Stimulated activated naive CD8-positive, alpha-beta T cell treated with anti-CD3 and anti-CD28 coated beads, Interleukin-15, amount 100 ng/mL, for 72 hours (primary cell): ENCODE measurements around the gene PRIMPOL.
"Not testable (repeated sequence)": the region's sequence is repeated elsewhere in the genome, so short reads cannot be mapped to it uniquely, and the experiment has no call there.

Experiments used
- ATAC-seq: fragments of 150-1000 bp; cut with Tn5 transposase; 2 replicates; pipeline ENCODE4 v1.10.0; 2021; ENCODE audit warnings: mild to moderate bottlenecking, moderate library complexity
- DNase-seq, 2 donors: peaks; one replicate each; pipeline ENCODE4 v3.0.0; 2021 to 2022
- H3K27ac Mint-ChIP-seq, 2 donors: one replicate each; pipeline ENCODE4 v1.8.0; 2022; ENCODE audit warnings: mild to moderate bottlenecking in 2 of 2, mixed read lengths in 2 of 2, moderate library complexity in 2 of 2
- H3K27me3 Mint-ChIP-seq: one replicate; pipeline ENCODE4 v1.8.0; 2022; ENCODE audit warnings: mixed read lengths
- H3K4me1 Mint-ChIP-seq: one replicate; pipeline ENCODE4 v1.8.0; 2022; ENCODE audit warnings: mild to moderate bottlenecking, mixed read lengths
- H3K4me3 Mint-ChIP-seq, 2 donors: one replicate each; pipeline ENCODE4 v1.8.0; 2022; ENCODE audit warnings: mild to moderate bottlenecking in 2 of 2, mixed read lengths in 2 of 2, moderate library complexity in 1 of 2
- H3K9me3 Mint-ChIP-seq, 2 donors: one replicate each; pipeline ENCODE4 v1.8.0; 2022; ENCODE audit warnings: mixed read lengths in 2 of 2

The PRIMPOL gene, protein sequence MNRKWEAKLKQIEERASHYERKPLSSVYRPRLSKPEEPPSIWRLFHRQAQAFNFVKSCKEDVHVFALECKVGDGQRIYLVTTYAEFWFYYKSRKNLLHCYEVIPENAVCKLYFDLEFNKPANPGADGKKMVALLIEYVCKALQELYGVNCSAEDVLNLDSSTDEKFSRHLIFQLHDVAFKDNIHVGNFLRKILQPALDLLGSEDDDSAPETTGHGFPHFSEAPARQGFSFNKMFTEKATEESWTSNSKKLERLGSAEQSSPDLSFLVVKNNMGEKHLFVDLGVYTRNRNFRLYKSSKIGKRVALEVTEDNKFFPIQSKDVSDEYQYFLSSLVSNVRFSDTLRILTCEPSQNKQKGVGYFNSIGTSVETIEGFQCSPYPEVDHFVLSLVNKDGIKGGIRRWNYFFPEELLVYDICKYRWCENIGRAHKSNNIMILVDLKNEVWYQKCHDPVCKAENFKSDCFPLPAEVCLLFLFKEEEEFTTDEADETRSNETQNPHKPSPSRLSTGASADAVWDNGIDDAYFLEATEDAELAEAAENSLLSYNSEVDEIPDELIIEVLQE

DNA sequence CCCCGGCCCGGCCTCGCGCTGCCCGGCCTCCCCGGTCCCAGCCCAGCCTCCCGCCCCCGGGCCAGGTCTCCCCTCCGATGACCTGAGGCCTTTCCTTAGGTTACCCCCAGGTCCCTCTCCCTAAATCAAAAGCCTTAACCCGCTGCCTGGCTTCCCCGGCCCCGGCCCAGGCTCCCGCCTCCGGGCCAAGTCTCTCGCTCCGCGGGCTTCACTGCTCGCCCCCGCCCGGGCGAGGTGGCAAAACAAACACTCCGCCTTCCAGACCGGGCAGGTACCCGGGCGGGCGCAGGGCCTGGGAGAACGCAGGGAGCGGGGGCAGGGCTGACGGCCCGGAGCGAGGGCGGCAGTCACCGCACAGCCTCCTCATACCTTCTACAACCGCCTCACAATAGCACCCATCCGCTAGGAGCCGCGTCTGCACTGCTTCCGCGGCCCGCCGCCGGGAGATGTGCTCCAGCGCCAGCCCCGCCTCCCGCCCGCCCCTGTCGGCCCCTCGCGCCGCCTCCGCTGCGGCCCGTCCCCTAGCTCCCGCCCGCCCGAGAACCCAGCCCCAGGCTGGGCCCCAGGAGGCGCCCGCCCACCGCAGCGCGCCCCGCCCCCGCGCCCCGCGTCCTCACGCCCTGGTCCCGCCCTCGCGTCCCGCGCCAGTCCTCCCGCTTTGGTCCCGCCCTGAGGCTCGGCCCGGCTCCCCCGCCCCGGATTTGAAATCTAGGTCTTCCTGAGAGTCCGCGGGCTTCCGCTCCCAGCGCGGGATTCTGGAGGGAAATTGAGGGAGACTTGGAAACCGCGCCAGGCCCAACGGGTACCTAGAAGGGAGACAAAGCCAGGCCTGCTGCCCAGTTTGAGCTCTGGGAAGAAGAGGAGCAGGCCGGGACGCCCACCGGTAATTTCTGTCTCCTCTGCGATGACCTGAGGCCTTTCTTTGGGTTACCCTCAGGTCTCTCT, at the start of gene PRIMPOL, which contains the start of gene CASP3:
Gene PRIMPOL (plus strand): TSS at position 713 of the 945 bp plus-strand sequence. CDS start 7,403 bp downstream, outside the sequence.
Gene CASP3 (minus strand): TSS at position 422 of the 945 bp plus-strand sequence. CDS start 10,994 bp downstream, outside the sequence.
- peaks cover 58% of the 10 kb centered on the region for H3K4me1 Mint-ChIP-seq
- H3K27ac Mint-ChIP-seq, result peak within 1 kb of the TSS; percentile 91 to 98
- no peaks in the 10 kb centered on the region for H3K27me3 Mint-ChIP-seq
- ATAC-seq (peak; percentile 91), DNase-seq (peak; percentile 94)
- H3K4me3 Mint-ChIP-seq, result peak within 1 kb of the TSS; percentile 91 to 93
- no peaks in the 10 kb centered on the region for H3K9me3 Mint-ChIP-seq

DNA sequence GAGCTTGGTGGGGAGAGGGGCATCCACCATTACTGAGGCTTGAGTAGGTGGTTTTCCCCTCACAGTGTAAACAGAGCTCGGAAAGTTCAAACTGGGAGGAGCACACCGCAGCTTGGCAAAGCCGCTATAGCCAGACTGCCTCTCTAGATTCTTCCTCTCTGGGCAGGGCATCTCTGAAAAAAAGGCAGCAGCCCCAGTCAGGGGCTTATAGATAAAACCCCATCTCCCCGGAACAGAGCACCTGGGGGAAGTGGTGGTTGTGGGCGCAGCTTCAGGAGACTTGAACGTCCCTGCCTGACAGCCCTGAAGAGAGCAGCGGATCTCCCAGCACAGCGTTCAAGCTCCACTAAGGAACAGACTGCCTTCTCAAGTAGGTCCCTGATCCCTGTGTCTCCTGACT, 48.6 kb upstream of the PRIMPOL start:
- H3K4me1 Mint-ChIP-seq, result peaks cover 40% of the 10 kb centered on the region
- H3K9me3 Mint-ChIP-seq, result peaks cover 17 to 34% of the 10 kb centered on the region in 2 donors
- peak overlapping the region; percentile 61 to 65 for H3K4me3 Mint-ChIP-seq
- H3K27ac Mint-ChIP-seq, result peak overlapping the region in 1 of 2 donors; percentile 69
- peak; percentile 84 for ATAC-seq
- DNase-seq, result peak; percentile 17 to 23
- peaks cover 27% of the 10 kb centered on the region for H3K27me3 Mint-ChIP-seq

DNA sequence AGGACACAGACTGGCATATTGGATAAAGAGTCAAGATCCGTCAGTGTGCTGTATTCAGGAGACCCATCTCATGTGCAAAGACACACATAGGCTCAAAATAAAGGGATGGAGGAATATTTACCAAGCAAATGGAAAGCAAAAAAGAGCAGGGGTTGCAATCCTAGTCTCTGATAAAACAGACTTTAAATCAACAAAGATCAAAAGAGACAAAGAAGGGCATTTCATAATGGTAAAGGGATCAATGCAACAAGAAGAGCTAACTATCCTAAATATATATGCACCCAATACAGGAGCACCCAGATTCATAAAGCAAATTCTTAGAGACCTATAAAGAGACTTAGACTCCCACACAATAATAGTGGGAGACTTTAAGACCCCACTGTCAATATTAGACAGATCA, 46.7 kb upstream of the PRIMPOL start:
- peaks cover 27% of the 10 kb centered on the region for H3K27me3 Mint-ChIP-seq
- ATAC-seq, result not testable (repeated sequence)

DNA sequence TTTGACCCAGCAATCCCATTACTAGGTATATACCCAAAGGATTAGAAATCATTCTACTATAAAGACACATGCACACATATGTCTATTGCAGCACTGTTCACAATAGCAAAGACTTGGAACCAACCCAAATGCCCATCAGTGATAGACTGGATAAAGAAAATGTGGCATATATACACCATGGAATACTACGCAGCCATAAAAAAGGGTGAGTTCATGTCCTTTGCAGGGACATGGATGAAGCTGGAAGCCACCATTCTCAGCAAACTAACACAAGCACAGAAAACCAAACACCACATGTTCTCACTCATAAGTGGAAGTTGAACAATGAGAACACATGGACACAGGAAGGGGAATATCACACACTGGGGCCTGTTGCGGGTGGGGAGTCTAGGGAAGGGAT, 42.1 kb upstream of the PRIMPOL start:
- not testable (repeated sequence) for H3K4me1 Mint-ChIP-seq, H3K27me3 Mint-ChIP-seq, ATAC-seq, H3K4me3 Mint-ChIP-seq, H3K27ac Mint-ChIP-seq, DNase-seq
- peaks cover 17 to 49% of the 10 kb centered on the region in 2 donors for H3K9me3 Mint-ChIP-seq

More for the DNA sequence above, 46.7 kb upstream of the PRIMPOL start:
- not testable (repeated sequence) for DNase-seq, H3K27ac Mint-ChIP-seq, H3K4me3 Mint-ChIP-seq
- Mint-ChIP-seq H3K4me1 (peaks cover 40% of the 10 kb centered on the region), H3K9me3 (peaks cover 17 to 49% of the 10 kb centered on the region in 2 donors)

DNA sequence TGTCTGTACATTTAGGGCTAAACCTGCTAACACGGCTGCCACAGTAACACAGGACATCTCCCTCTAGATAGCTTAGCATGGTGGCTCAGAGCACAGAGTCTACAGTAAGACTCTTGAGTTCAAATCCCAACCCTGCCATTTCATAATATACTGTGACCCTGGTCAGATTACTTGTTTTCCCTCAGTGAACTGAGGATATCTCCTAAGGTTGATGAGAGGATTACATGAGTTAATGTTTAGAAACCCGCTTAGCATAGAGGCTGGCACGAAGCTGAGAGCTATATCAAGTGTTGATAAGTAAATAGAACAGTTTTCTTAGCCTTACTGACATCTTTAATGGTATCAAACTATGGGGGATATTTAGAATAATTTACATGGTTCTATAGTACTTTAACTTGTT, 37.5 kb upstream of the PRIMPOL start:
- Mint-ChIP-seq H3K9me3 (peaks cover 5 to 30% of the 10 kb centered on the region in 2 donors), H3K27me3 (no peaks in the 10 kb centered on the region), H3K4me1 (no peaks in the 10 kb centered on the region), H3K27ac (no peak overlapping the region), H3K4me3 (no peak overlapping the region)
- ATAC-seq (no peak), DNase-seq (no peak)

DNA sequence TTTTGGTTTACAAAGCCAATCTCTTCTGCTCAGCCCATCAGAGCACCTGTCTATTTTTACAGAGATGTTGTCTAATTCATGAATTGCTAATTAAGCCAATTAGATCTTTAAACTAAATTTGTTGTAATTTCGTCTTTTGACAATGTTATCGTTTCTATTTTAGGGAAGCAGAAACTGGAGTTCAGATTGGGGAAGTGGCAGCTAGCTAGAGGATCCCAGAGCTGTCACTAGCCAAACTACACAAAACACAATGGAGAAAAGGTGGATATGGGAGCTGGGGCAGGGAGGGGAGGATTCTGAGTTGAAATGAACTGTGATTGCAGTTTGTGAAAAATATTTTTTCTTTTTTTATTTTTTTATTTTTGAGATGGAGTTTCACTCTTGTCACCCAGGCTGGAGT, 36.1 kb upstream of the PRIMPOL start:
- no peaks in the 10 kb centered on the region for H3K4me1 Mint-ChIP-seq
- peaks cover 5 to 26% of the 10 kb centered on the region in 2 donors for H3K9me3 Mint-ChIP-seq
- no peak overlapping the region for H3K27ac Mint-ChIP-seq
- no peak for ATAC-seq
- no peak for DNase-seq
- no peaks in the 10 kb centered on the region for H3K27me3 Mint-ChIP-seq
- no peak overlapping the region for H3K4me3 Mint-ChIP-seq

DNA sequence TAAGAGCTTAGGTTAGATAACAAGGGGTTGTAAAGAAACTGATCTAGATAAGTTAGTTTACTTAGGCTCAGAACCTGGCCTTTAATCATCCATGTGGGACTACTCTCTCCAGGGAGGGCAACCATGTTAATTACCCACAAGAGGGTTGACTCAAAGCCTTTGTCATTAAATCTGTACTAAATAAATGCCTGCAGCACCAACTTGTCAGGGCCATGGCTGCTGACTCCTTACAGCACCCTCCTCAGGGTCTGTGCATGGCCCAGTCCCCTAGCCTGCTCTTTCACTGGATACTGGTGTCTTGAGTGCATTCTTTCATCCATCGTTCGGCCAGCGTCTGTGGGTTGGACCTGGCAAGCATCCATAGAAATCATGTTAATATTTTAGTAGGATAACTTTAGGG, 35.0 kb upstream of the PRIMPOL start:
- Mint-ChIP-seq H3K27ac (no peak overlapping the region), H3K9me3 (peaks cover 5 to 26% of the 10 kb centered on the region in 2 donors), H3K4me3 (no peak overlapping the region), H3K4me1 (no peaks in the 10 kb centered on the region), H3K27me3 (no peaks in the 10 kb centered on the region)
- no peak for ATAC-seq
- DNase-seq, result no peak

DNA sequence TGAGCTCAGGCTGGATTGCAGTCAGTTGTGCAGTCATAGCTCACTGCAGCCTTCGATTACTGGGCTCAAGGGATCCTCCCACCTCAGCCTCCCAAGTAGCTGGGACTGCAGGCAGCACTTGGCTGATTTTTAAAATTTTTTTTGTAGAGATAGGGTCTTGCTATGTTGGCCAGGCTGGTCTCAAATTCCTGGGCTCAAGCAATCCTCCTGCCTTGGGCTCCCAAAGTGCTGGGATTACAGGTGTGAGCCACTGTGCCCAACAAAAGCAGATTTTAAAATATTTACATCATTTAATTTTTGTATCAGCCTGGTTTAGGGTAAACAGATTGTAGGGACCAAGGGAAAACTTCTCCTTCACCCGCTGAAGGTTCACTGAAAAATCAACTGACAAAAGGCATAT, 33.4 kb upstream of the PRIMPOL start:
- not testable (repeated sequence) for H3K4me1 Mint-ChIP-seq, H3K4me3 Mint-ChIP-seq, ATAC-seq, DNase-seq, H3K27me3 Mint-ChIP-seq
- Mint-ChIP-seq H3K9me3 (peaks cover 5 to 26% of the 10 kb centered on the region in 2 donors), H3K27ac (peak overlapping the region in 1 of 2 donors; percentile 19)

DNA sequence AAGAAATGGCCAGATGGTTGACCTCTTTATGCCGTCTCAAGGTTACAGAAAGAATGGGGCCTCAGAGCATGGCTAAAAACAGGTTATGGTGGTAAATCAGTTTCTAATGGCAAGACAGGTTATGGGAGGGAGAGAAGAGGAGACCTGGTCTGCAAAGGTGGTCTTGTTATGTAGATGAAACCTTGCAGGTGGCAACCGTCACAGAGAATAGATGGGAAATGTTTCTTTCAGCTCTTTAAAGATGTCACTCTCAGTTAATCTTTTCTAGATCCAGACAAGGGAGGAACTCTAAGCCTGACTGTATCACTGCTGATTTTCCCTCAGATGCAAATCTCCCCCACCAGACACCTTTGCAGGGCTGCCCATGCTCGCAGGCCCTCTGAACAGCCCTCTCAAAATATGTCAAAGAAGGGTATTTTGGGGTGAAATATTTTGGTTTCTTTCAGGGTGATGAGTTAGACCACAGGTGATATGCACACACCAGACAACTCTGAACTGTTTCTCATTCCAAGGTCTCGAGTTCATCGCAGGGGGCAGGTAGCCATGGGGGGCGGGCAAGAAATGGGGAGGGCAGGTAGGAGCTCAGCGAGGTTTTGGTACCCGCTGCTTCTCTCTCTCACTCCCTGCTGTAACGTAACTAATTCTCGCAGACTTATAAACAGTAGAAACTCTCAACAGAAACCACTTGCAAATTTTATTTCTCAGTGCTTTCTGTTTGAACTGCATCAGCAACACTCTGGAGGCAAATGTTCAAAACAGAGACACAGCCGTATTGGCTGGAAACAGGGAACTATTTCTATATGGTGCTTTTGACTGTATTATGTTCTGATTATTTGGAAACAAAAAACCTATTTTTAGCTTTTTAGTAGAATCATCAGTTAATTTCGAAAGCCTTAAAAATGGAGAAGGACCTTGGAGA, 32.6 kb upstream of the PRIMPOL start:
- no peak overlapping the region for H3K4me3 Mint-ChIP-seq
- H3K27me3 Mint-ChIP-seq, result no peaks in the 10 kb centered on the region
- ATAC-seq, result no peak
- H3K27ac Mint-ChIP-seq, result no peak overlapping the region
- no peak for DNase-seq
- H3K9me3 Mint-ChIP-seq, result peaks cover 5 to 26% of the 10 kb centered on the region in 2 donors
- H3K4me1 Mint-ChIP-seq, result no peaks in the 10 kb centered on the region

DNA sequence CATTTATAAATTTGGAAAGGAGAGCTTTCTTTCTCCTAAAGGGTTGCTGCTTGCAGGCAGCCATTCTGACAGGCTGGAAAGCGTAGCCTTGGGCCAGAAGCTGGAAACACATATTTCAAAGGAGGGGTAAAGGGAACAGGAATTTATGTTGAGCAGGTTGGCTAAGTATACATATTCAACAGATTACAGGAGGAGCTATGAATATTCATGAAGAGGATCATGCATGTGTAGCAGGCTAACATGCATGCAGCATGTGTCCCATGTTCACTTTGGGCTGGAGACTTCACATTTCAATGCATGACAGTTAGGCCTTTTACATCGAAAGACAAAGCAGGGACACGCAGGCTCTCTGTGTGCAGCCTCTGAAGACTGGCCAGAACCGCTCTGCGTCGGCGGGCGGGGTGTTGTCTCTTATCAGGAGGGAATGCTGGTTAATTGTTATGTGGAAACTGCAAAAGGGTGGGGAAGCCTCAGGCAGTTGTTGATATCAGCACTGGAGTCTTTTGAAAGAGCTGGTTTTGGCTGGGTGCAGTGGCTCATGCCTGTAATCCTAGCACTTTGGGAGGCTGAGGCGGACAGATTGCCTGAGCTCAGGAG, 31.8 kb upstream of the PRIMPOL start:
- no peak overlapping the region for H3K27ac Mint-ChIP-seq
- H3K27me3 Mint-ChIP-seq, result no peaks in the 10 kb centered on the region
- DNase-seq, result no peak
- ATAC-seq, result no peak
- no peak overlapping the region for H3K4me3 Mint-ChIP-seq
- no peaks in the 10 kb centered on the region for H3K4me1 Mint-ChIP-seq
- H3K9me3 Mint-ChIP-seq, result peaks cover 5 to 24% of the 10 kb centered on the region in 2 donors

DNA sequence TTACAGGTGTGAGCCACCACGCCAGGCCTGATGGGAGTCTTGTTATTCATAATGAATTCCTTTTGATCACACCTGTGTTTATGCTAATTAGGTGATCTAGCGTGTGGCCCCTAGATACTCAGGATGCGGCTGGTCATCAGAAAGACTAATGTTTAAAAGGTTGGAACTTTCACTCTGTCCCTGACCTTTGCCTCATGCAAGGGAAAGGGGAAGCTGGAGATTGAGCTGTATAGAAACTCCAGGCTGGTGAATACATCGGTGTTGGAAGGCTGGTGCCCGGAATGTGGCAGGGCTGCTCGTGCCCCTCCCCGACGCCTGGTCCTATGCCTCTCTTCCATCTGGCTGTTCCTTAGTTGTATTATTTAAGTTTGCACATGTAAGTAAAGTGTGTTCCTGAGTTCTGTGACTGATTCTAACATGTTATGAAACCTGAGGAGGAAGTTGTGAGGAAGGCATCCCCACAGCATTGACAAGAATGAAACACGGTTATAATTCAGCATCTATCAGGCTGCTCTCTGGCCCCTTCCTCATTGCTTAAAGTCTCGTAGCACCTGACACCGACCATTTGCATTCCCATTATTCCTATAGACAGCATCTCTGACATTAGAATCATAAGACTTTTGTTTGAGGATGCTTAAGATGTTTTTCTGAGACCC, 29.2 kb upstream of the PRIMPOL start:
- H3K4me3 Mint-ChIP-seq, result no peak overlapping the region
- H3K9me3 Mint-ChIP-seq, result peaks cover 0 to 2% of the 10 kb centered on the region in 2 donors
- DNase-seq (no peak), ATAC-seq (no peak)
- H3K4me1 Mint-ChIP-seq, result peaks cover 7% of the 10 kb centered on the region
- no peak overlapping the region for H3K27ac Mint-ChIP-seq
- H3K27me3 Mint-ChIP-seq, result no peaks in the 10 kb centered on the region

DNA sequence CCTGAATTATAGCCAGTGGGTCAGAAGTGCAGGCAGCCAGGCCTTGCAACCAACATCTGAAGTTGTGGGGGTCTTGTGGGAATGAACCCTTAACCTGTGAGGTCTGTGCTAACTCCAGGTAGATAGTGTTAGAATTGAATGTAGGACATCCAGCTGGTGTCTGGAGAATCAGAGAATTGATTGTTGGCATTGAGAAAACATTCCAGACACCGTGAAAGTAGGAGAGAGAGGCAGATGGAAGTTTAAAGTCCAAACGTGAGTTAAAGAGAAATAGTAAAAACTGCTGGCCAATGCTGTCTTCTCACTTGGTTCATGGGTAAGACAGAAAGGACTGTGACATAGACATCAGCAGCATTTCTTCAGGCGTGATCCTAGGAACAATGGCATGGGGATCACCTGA, 28.0 kb upstream of the PRIMPOL start:
- Mint-ChIP-seq H3K27ac (no peak overlapping the region), H3K9me3 (no peaks in the 10 kb centered on the region), H3K4me1 (peaks cover 19% of the 10 kb centered on the region), H3K27me3 (no peaks in the 10 kb centered on the region), H3K4me3 (no peak overlapping the region)
- ATAC-seq (no peak), DNase-seq (no peak)

DNA sequence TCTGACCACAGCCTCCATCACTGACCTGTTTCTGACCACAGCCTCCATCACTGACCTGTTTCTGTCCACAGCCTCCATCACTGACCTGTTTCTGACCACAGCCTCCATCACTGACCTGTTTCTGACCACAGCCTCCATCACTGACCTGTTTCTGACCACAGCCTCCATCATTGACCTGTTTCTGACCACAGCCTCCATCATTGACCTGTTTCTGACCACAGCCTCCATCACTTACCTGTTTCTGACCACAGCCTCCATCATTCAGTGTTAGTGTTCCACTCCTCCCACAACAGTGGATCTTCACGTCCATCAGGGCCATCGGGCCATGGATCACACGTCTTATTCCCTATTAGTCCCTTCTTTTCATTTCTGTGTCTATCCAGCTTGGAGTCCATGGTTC, 25.0 kb upstream of the PRIMPOL start:
- H3K4me1 Mint-ChIP-seq, result peaks cover 37% of the 10 kb centered on the region
- not testable (repeated sequence) for H3K27ac Mint-ChIP-seq, H3K27me3 Mint-ChIP-seq, H3K4me3 Mint-ChIP-seq, DNase-seq, ATAC-seq, H3K9me3 Mint-ChIP-seq
